ENCODE measurements around the gene POPDC2. TPM values are rescaled to one million over a fixed set of nuclear protein-coding genes. Genes with fewer than 3 reads are reported as not detected.
"Not testable (repeated sequence)": the region's sequence is repeated elsewhere in the genome, so short reads cannot be mapped to it uniquely, and the experiment has no call there.

Gene POPDC2
- 605 TPM for total RNA-seq
- long read RNA-seq, transcript POPDC2-201 (4 exons, 1,679 nt): minor isoform, 24 of 138 reads
- long read RNA-seq, transcript POPDC2-208 (4 exons, 1,837 nt): major isoform, 53 of 138 reads
- long read RNA-seq, partial matches to known transcripts: 28 of 138 reads
- long read RNA-seq, other reads (novel, unspliced or antisense): 29 of 138 reads

- DNase-seq (ENCODE audit: missing footprints): no peak
- peak; percentile 86 for ATAC-seq
- intact Hi-C loops (cut with DNase I): loop anchor here (2.0 kb wide), 1 partner anchor 16 kb away; the partner anchor contains the start of gene COX17
Measured at GRCh38 chr3:119660474-119661440, at the start of gene POPDC2. Gene POPDC2, minus strand, starts transcription at chr3:119660589. Its CDS starts 166 bp downstream, at chr3:119660423.

DNA sequence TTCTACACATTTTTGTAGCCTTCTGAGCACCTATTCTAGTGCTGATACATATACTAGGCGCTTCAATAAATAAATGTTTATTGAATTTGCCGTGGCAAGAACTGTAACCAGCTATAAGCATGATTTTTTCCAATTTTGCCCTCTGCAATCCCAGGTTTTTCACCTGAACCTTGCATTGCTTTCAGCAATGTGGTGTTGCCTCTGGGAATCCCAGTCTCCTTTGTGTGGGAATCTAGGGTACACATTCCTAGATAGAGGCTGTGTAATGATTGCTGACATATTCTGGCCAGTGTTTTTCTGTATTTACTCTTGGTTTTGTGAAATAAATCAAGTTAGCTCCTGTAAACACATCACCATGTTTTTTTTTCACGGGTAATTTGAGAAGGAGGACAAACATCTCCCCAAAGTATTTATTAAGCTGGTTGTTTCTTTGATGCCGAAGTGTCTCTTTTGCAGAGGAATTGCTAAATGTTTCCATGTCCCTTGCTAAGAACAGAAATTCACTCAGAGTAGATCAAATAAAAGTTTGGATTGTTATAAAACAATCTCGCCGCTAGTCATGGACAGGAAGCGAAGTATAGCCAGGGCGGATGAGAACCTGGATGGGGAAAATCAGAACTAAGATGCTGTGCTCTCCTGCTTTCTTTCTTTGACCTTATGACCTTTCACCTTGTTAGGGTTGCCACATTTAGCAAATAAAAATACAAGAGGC lies 43.6 kb upstream of the POPDC2 start:
- ATAC-seq: no peak
- DNase-seq (ENCODE audit: missing footprints): no peak
- intact Hi-C loops (cut with DNase I): no loop called here

GRCh38 chr3:119702530-119703527 lies 42.4 kb upstream of the POPDC2 start, which contains the start of gene CFAP91:
Gene CFAP91, plus strand, starts transcription at chr3:119703022. Its CDS starts 77 bp downstream, at chr3:119703099.
- intact Hi-C loops (cut with DNase I): no loop called here
- peak; percentile 100 for ATAC-seq
- peak; percentile 99 for DNase-seq (ENCODE audit: missing footprints)

GRCh38 chr3:119700920-119701734 lies 40.7 kb upstream of the POPDC2 start:
- DNase-seq (ENCODE audit: missing footprints) (no peak), ATAC-seq (no peak)
- intact Hi-C loops (cut with DNase I): no loop called here

DNA sequence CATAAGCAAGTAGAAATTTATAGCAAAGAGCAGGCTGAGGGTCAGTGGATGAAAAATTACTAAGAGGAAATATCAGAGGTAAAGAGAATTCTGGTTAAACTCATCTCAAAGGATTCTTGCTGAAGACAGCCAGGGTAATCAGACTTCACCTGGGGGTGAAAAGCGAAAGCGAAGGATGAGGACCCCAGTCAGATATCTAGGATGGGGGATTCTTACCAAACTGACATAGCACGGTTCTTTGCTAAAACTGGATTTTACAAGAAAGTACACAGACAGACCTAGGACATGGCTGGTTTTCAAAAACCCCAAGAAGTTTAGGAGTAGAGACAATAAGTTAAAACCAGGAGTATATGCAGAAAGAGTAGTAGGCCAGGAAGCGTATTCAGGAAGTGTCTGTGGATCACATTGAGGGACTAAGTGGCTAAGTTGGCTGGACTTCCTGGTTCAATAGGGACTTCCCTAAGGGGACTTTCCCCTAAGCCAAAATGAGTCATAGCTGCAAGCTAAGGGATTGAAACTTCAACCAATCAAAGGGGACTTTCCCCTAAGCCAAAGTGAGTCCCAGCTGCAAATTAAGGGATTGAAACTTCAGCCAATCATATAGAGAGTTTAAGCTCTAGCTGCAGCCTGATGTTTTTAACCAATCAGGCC lies 40.0 kb upstream of the POPDC2 start:
- intact Hi-C loops (cut with DNase I): no loop called here
- DNase-seq (ENCODE audit: missing footprints) (no peak), ATAC-seq (no peak)

GRCh38 chr3:119697394-119697793 lies 37.0 kb upstream of the POPDC2 start:
- intact Hi-C loops (cut with DNase I): no loop called here
- no peak for ATAC-seq
- no peak for DNase-seq (ENCODE audit: missing footprints)

DNA sequence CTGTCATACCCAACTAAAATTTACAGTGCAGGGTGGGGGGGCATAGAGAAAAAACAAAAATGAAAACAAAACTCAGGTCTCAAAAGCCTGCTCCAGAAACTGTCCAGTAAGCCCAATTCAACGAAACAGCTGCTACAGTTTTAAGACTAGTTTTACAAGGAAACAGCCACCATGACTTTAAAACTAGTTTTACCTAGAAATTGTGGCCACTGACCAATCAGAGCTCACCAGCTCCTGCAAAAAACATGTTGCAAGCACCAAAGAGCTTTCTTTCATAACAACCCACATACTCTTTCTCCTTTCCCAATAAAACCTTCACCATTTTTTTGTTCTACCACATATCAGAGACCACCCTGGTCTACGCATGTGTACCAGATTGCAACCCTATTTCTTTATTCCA lies 35.1 kb upstream of the POPDC2 start:
- ATAC-seq (no peak), DNase-seq (ENCODE audit: missing footprints) (no peak)
- intact Hi-C loops (cut with DNase I): no loop called here

DNA sequence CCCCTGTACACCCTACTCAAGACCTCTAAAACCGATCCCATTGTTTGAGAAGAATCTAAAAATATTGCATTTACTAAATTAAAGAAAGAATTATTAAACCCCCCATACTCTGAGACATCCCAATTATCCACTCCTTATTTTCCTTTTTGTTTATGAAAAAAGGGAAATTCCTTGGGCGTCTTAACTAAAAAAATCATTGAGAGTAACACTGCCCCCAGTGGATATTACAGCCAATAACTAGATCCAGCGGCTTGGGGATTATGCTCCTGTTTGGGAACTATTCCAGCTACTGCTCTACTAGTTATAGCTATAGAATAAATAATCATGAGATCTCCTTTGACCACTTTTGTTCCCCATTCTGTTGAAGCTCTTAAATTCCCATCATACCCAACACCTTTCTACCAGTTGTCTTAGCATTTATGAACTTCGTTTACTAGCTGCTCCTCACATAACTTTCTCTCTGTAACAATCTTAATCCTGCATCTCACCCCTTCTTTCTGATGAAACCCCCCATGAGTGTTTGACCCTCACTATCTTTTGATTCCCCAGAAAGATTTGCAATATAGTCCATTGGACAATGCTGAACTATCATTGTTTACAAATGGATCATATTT lies 29.8 kb upstream of the POPDC2 start:
- ATAC-seq (no peak), DNase-seq (ENCODE audit: missing footprints) (no peak)
- intact Hi-C loops (cut with DNase I): no loop called here

- DNase-seq (ENCODE audit: missing footprints) (no peak), ATAC-seq (no peak)
- intact Hi-C loops (cut with DNase I): loop anchor here (5.0 to 10.0 kb wide), 2 partner anchors 131 to 289 kb away; no protein-coding TSS in a partner anchor
Measured at GRCh38 chr3:119683421-119683820, 23.0 kb upstream of the POPDC2 start.

DNA sequence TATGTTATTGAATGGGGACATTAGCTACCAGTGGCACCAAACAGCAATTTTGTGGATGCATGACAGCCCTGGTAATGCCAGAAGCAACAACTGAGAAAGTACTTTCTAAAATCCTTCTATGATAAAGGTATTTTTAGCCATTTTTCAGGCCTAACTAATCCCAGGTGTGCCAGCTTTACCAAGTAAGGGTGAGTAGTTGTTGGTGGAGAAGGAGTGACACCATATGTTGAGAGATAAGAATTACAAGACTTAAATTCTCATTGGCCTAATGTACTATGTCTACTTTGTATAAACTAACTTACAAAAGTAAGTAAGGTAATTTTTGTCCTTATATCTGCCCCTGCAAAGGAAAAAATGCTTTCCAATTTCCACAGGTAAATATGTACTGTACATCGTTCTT lies 20.9 kb upstream of the POPDC2 start:
- intact Hi-C loops (cut with DNase I): loop anchor here (5.0 to 10.0 kb wide), 2 partner anchors 129 to 286 kb away; no protein-coding TSS in a partner anchor
- ATAC-seq: no peak
- no peak for DNase-seq (ENCODE audit: missing footprints)

GRCh38 chr3:119679874-119680273 lies 19.5 kb upstream of the POPDC2 start:
- intact Hi-C loops (cut with DNase I): loop anchor here (5.0 to 10.0 kb wide), 6 partner anchors 43 to 405 kb away; partner anchors contain the start of gene PLA1A
- DNase-seq (ENCODE audit: missing footprints): no peak
- no peak for ATAC-seq

- DNase-seq (ENCODE audit: missing footprints); ATAC-seq: not testable (repeated sequence)
- intact Hi-C loops (cut with DNase I): loop anchor here (5.0 to 10.0 kb wide), 4 partner anchors 41 to 403 kb away; partner anchors contain the start of gene PLA1A
Measured at GRCh38 chr3:119678209-119678608, 17.8 kb upstream of the POPDC2 start.

GRCh38 chr3:119677641-119677934 lies 17.2 kb upstream of the POPDC2 start:
- DNase-seq (ENCODE audit: missing footprints) (no peak), ATAC-seq (no peak)
- intact Hi-C loops (cut with DNase I): loop anchor here (1.0 to 10.0 kb wide), 8 partner anchors 17 to 403 kb away; partner anchors contain the start of genes ADPRH, PLA1A, POGLUT1 and POPDC2

GRCh38 chr3:119676771-119677640 lies 16.6 kb upstream of the POPDC2 start, which contains the start of gene COX17:
Gene COX17, minus strand, starts transcription at chr3:119677406. Its CDS starts 96 bp downstream, at chr3:119677310.
- peak; percentile 94 for DNase-seq (ENCODE audit: missing footprints)
- peak; percentile 90 for ATAC-seq
- intact Hi-C loops (cut with DNase I): loop anchor here (1.0 to 10.0 kb wide), 8 partner anchors 16 to 402 kb away; partner anchors contain the start of genes ADPRH, PLA1A, POGLUT1 and POPDC2

- intact Hi-C loops (cut with DNase I): loop anchor here (2.0 to 10.0 kb wide), 7 partner anchors 15 to 401 kb away; partner anchors contain the start of genes ADPRH, PLA1A, POGLUT1 and POPDC2
- ATAC-seq: no peak
- DNase-seq (ENCODE audit: missing footprints): no peak
Measured at GRCh38 chr3:119676020-119676419, 15.6 kb upstream of the POPDC2 start.

Data from Right ventricle myocardium inferior (tissue), 1 donor.